Stimulated activated CD4-positive, alpha-beta T cell treated with anti-CD3 and anti-CD28 coated beads, Interleukin-15, amount 100 ng/mL, for 1 hour (primary cell): Measurements from ENCODE around the gene SPTY2D1.
"Not testable (repeated sequence)": the region's sequence is repeated elsewhere in the genome, so short reads cannot be mapped to it uniquely, and the experiment has no call there.

Source experiments
- DNase-seq, 2 donors: peaks; one replicate each; pipeline ENCODE4 v3.0.0-alpha.2; 2020; ENCODE audit warnings: low read depth in 1 of 2, low spot score in 1 of 2

SPTY2D1 gene

GRCh38 chr11:18618342-18619025, 15.7 kb downstream of the SPTY2D1 start:
- DNase-seq: no peak

- DNase-seq: no peak
Observed at GRCh38 chr11:18617688-18618341, 16.3 kb downstream of the SPTY2D1 start.

DNA sequence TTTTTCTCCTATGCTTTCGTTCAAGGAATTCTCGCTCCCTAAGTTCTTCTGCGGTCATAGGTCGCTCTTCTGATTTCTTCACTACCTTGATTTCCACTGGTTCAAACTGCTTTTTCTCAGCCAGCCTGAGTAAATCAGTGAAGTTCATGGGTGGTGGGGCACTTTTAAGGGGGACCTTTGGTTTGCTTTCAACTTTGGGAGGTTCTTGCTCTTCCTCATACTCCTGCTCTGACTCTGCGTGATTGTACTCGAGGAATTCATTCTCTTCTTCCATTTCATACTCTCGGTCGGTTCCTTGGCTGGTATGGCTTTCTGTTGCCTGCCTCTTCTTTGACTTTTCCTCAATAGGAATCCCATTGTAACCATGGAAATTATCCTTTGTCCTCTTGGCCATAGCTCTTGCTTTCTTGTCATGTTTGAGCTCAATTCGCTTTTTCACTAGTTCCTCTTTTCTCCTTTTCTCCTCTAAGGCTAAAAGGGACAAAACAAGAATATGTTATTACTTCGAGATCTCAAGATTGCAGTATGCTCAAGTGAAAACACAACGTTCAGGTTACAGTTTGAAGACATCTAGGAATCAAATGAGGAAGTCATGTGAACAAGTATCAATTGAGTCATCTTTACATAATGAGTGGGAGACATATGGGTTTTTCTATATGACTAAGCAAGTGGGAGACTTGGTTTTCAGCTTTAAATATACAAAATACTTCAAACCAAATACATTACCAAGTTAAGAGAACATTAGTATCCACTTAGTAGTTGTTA, 18.3 kb downstream of the SPTY2D1 start:
- DNase-seq: no peak

DNA sequence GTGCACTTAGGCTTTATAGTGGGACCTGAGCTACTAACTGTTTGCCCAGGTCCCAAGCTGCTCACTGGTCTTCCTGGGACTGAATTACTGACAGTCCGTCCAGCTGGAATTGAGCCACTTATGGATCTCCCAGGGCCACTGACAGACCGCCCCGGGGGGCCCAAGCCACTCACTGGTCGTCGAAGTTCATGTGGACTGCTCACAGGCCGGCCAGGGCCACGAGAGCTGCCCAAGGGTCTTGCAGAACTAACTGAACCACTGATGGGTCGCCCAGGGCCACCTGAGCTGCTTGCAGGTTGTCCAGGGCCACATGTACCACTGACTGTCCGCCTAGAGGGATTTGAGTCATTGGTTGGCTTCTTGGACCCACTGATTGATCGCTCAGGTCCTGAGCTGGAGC, 19.5 kb downstream of the SPTY2D1 start:
- DNase-seq: no peak

DNA sequence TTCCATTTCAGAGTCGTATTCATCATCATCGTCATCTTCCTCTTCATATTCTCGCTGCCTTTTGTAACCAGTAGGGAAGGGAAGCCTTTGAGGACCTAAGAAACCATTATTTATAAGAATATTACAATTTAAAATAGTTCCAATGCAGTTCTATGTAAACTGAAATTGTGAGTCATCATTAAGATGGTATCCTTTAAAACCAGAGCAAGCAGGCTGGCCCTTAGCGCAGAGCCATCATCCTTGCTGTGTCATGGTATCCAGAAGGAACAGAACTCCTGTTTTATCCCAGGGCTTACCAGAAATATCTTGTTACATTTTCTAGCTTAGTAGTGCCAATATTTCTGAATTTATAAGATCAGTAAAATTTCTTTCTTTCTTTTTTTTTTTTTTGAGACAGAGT, 21.7 kb downstream of the SPTY2D1 start:
- no peak for DNase-seq

DNA sequence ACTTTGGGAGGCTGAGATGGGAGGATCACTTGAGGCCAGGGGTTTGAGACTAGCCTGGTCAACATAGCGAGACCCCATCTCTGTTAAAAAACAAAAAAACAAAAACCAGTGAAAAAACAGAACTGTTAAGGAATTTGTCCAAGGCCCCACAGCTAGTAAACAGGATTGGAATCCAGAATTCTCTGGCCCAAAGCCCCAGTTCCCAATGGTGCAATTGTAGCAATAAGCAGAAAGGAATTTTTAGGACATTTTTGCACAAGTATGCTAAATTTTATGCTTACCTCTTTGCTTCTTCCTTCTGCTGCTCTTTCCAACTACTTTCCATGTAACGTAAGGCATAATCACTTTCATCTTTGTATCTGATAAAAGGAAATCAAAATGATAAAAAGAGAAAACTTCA, 22.9 kb downstream of the SPTY2D1 start:
- DNase-seq: no peak

DNA sequence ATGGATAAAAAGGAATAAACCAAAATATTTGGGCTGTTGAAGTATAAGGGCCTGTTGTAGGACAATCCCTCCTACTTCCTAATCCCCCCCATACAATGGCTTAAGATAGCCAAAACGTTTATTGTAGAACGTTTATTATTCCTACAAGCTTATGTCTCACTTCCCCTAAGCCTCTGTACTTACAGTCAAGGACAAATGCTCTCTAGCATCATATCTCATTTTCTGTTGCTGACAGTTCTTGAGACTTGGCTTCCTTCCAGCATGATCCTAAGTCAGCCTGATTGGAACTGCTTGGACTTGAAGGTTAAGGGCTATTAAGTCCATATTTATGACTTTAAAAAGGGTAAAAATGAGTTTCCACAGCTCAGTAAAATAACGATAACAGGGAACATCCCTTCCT, 25.8 kb downstream of the SPTY2D1 start:
- no peak for DNase-seq

- no peak for DNase-seq
Observed at GRCh38 chr11:18600915-18601569, 33.1 kb downstream of the SPTY2D1 start.

- DNase-seq: no peak
Observed at GRCh38 chr11:18599739-18600230, 34.4 kb downstream of the SPTY2D1 start, which contains the start of gene MISFA. Gene MISFA (plus strand): TSS chr11:18599789. CDS start chr11:18599929, 140 bp downstream.

- DNase-seq: no peak
Observed at GRCh38 chr11:18594999-18595749, 39.0 kb downstream of the SPTY2D1 start.

DNA sequence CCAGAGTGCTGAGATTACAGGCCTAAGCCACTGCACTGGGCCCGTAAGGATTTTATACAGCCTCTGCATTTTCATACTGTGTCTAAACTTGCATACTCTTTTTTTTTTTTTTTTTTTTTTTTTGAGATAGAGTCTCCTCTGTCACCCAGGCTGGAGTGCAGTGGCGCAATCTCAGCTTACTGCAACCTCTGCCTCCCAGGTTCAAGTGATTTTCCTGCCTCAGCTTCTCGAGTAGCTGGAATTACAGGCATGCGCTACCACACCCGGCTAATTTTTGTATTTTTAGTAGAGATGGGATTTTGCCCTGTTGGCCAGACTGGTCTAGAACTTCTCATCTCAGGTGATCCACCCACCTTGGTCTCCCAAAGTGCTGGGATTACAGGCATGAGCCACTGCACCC, 40.1 kb downstream of the SPTY2D1 start:
- DNase-seq: not testable (repeated sequence)

DNA sequence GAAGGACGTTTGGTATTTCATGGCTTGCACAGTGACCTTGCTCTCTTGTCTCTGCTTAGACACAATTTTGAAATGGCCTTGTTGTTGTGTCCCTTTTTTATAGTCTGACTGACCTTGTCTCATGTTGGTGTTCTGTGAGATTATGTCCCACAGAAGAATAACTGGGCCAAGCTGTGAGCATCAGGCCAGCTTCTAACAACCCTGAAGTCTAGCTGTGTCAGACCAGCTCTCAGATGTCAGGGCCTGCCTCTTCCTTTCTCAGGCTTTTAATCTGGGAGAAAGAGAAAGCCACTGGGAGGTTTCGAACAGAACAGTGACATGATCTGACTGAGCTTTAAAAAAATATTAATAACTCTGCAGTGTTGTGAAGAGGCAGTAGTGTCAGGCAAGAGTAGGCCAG, 43.6 kb downstream of the SPTY2D1 start:
- no peak for DNase-seq

GRCh38 chr11:18588297-18589252, 45.6 kb downstream of the SPTY2D1 start, which contains the start of gene UEVLD:
Gene UEVLD (minus strand): TSS chr11:18588734. CDS start chr11:18588654, 80 bp downstream.
- peak; percentile 49 to 50 for DNase-seq

- no peak for DNase-seq
Observed at GRCh38 chr11:18581825-18582224, 52.3 kb downstream of the SPTY2D1 start.

- DNase-seq: no peak
Observed at GRCh38 chr11:18580113-18580766, 53.9 kb downstream of the SPTY2D1 start.

DNA sequence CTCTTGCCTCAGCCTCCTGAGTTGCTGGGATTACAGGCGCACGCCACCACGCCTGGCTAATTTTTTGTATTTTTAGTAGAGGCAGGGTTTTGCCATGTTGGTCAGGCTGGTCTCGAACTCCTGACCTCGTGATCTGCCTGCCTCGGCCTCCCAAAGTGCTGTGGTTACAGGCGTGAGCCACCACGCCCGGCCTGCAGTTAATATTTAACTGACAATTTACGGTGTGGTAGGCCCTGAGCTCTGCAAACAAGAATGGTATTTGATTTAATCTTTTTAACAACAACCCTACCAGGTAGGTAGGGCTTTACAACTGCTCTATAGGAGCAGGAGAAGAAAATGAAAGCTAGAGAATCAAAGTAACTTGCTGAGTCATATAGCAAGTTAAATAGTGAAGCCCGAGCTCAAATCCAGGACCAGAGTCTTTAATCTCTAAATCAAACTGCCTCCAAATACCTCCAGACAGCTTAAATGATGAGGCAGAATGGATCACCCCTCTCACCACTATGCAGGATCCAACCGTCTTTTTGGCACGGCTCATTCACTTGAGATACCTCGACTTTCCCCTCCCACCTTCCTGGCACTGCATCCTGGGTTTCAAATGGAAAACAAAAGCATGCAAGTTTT, 55.1 kb downstream of the SPTY2D1 start:
- no peak for DNase-seq

DNA sequence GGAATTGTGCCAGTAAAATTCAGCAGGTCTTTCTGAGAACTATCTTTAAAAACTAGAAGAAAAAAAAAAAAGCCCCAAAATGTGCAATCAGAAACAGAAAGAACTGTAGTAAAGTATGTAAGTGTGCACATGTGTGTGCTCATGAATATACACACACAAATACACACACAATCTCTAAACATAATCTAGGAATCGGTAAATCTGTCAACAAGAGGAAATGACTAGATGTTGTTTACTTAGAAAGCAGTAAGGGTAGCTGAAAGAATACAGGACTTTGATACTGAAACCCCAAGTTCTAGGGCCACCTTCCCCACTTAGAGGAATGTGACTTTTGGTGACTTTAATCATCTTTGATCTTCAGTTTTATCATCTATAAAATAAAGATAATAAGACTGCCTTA, 58.8 kb downstream of the SPTY2D1 start:
- DNase-seq: no peak

- no peak for DNase-seq
Observed at GRCh38 chr11:18567081-18567480, 67.1 kb downstream of the SPTY2D1 start.
